ENCODE data around the gene TMEM38B. TPM values are rescaled to one million over a fixed set of nuclear protein-coding genes. Genes with fewer than 3 reads are reported as not detected.

Gene TMEM38B
- total RNA-seq, 2 experiments from 2014 or later, result 9.9 to 17.9 TPM

DNA sequence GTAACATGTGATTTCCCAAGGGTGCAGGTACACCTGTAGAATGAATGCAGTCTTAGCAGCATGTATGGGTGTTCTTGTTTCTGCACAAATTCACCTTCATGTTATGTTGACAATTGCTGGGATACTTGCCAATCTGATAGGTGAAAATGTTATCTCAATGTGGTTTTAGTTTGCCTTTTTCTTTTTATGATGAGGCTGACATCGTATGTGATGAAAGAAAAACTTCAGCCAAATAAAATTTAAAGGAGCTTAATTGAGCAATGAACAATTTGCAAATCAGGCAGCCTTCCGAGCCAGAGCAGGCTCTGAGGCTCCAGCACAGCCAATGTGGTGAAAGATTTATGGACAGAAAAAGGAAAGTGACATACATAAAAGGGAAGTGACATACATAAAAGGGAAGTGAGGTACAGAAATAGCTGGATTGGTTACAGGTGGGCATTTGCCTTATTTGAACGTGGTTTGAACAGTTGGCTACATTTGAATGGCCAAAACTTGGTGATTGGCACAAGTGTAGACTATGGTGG lies 21.6 kb upstream of the TMEM38B start:
- H3K9me3 Mint-ChIP-seq (ENCODE audit: low read depth), result no peaks in the 10 kb centered on the region

GRCh38 chr9:105673850-105674387 lies 20.4 kb upstream of the TMEM38B start:
- Mint-ChIP-seq H3K4me3 (no peak overlapping the region), H3K27me3 (peaks cover 11% of the 10 kb centered on the region), H3K36me3 (no peaks in the 10 kb centered on the region), H3K4me1 (no peaks in the 10 kb centered on the region), H3K9me3 (ENCODE audit: low read depth) (no peaks in the 10 kb centered on the region), H3K27ac (no peak overlapping the region)
- CTCF ChIA-PET, result interaction anchor here (1.7 kb wide), 1 partner anchor 42 kb away, joined by 4 read pairs; no protein-coding TSS in a partner anchor
- DNase-seq (no peak), ATAC-seq (no peak)

More for the DNA sequence above, 21.6 kb upstream of the TMEM38B start:
- no peaks in the 10 kb centered on the region for H3K36me3 Mint-ChIP-seq
- no peak overlapping the region for H3K27ac Mint-ChIP-seq
- H3K27me3 Mint-ChIP-seq, result peaks cover 15% of the 10 kb centered on the region
- H3K4me1 Mint-ChIP-seq, result no peaks in the 10 kb centered on the region
- CTCF ChIA-PET, result interaction anchor here (1.7 kb wide), 1 partner anchor 43 kb away, joined by 4 read pairs; no protein-coding TSS in a partner anchor
- no peak overlapping the region for H3K4me3 Mint-ChIP-seq
- no peak for ATAC-seq
- no peak for DNase-seq

DNA sequence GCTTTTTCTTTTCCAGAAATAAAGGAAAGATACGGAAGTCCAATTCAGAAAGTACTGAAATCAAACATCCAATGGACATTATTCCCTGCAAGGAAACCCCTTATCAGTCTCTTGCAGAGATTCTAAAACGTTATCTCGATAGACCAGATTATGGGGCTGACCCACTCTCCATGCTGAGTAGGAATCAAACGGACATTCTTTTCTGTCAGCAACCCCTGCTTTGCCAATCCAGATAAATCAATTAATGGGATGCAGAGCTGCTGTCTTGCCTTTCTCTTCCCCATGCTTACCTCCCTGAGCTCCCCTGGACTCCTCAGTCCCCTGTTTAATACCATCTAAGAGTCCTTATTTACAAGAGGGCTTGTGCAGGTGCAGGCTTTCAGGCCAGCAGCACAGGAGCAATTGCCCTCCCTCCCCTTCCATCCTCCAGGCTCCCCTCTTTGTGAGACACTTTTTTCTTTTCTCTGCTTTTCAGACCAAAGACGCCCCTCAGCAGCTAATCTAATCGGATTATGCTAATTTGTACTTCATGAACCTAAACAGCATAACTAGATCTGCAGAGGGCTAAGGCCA lies 17.9 kb upstream of the TMEM38B start:
- Mint-ChIP-seq H3K27ac (no peak overlapping the region), H3K27me3 (peaks cover 4% of the 10 kb centered on the region), H3K36me3 (no peaks in the 10 kb centered on the region), H3K4me3 (no peak overlapping the region), H3K9me3 (ENCODE audit: low read depth) (no peaks in the 10 kb centered on the region), H3K4me1 (no peaks in the 10 kb centered on the region)
- ATAC-seq (no peak), DNase-seq (no peak)
- CTCF ChIA-PET, result no interaction called here

- Mint-ChIP-seq H3K27me3 (peaks cover 4% of the 10 kb centered on the region), H3K9me3 (ENCODE audit: low read depth) (no peaks in the 10 kb centered on the region), H3K4me3 (no peak overlapping the region), H3K4me1 (no peaks in the 10 kb centered on the region), H3K36me3 (no peaks in the 10 kb centered on the region), H3K27ac (no peak overlapping the region)
- ATAC-seq, result no peak
- DNase-seq, result no peak
- CTCF ChIA-PET, result no interaction called here
These were observed 16.2 kb upstream of the TMEM38B start for GRCh38 chr9:105678163-105678562.

GRCh38 chr9:105678781-105679180 lies 15.6 kb upstream of the TMEM38B start:
- Mint-ChIP-seq H3K4me3 (no peak overlapping the region), H3K9me3 (ENCODE audit: low read depth) (no peaks in the 10 kb centered on the region), H3K27ac (no peak overlapping the region), H3K4me1 (no peaks in the 10 kb centered on the region), H3K36me3 (no peaks in the 10 kb centered on the region), H3K27me3 (peaks cover 4% of the 10 kb centered on the region)
- CTCF ChIA-PET, result no interaction called here
- ATAC-seq (no peak), DNase-seq (no peak)

GRCh38 chr9:105679257-105680022 lies 14.9 kb upstream of the TMEM38B start:
- H3K27me3 Mint-ChIP-seq, result peaks cover 4% of the 10 kb centered on the region

DNA sequence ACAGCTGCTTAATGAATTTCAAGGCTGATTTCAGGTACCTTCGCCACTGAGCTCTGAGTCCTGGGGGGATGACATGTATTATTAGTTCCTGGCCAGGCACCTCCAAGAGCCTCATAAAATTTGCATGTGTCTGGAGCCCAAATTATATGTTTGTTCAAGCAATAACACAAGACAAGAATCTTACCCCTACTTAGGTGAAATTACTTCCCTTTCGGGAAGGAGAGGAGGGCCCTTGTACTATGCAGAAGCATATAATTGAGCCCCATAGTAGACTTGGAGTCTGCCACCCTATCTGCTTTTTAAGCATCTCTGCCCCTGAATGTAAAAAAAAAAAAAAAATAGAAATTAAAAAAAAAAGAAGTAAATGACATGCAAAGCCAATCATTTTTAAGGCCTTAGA lies 13.0 kb upstream of the TMEM38B start:
- CTCF ChIA-PET, result no interaction called here
- no peaks in the 10 kb centered on the region for H3K36me3 Mint-ChIP-seq
- ATAC-seq (no peak), DNase-seq (no peak)
- no peak overlapping the region for H3K4me3 Mint-ChIP-seq
- no peaks in the 10 kb centered on the region for H3K9me3 Mint-ChIP-seq (ENCODE audit: low read depth)
- H3K4me1 Mint-ChIP-seq, result no peaks in the 10 kb centered on the region
- peaks cover 4% of the 10 kb centered on the region for H3K27me3 Mint-ChIP-seq
- H3K27ac Mint-ChIP-seq, result no peak overlapping the region

More at GRCh38 chr9:105679257-105680022, 14.9 kb upstream of the TMEM38B start:
- H3K27ac Mint-ChIP-seq, result no peak overlapping the region
- DNase-seq (no peak), ATAC-seq (no peak)
- H3K4me1 Mint-ChIP-seq, result no peaks in the 10 kb centered on the region
- H3K4me3 Mint-ChIP-seq, result no peak overlapping the region
- H3K9me3 Mint-ChIP-seq (ENCODE audit: low read depth), result no peaks in the 10 kb centered on the region
- no peaks in the 10 kb centered on the region for H3K36me3 Mint-ChIP-seq
- CTCF ChIA-PET, result no interaction called here

DNA sequence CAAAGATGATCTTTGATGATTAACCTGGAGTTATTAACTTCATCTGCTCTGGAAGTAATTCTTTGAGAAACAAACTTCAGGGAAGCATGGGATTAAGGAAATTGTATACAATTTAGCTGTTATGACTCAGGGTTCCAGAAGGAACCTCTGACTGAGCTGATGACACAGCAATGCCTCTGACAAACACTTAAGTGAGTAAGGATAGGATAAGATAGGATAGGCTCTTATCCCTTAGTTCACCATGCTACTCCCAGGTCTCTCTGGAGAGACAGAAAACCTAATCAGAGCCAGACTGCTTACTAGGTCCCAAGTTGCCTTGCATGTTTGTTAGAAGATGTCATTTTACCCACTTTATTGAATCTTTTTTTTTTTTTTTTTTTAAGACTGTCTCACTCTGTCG lies 12.6 kb upstream of the TMEM38B start:
- no peak overlapping the region for H3K4me3 Mint-ChIP-seq
- no peaks in the 10 kb centered on the region for H3K4me1 Mint-ChIP-seq
- no peak overlapping the region for H3K27ac Mint-ChIP-seq
- DNase-seq (no peak), ATAC-seq (no peak)
- CTCF ChIA-PET, result no interaction called here
- peaks cover 4% of the 10 kb centered on the region for H3K27me3 Mint-ChIP-seq
- no peaks in the 10 kb centered on the region for H3K9me3 Mint-ChIP-seq (ENCODE audit: low read depth)
- no peaks in the 10 kb centered on the region for H3K36me3 Mint-ChIP-seq

- Mint-ChIP-seq H3K27me3 (peaks cover 12% of the 10 kb centered on the region), H3K4me1 (no peaks in the 10 kb centered on the region), H3K9me3 (ENCODE audit: low read depth) (no peaks in the 10 kb centered on the region), H3K4me3 (no peak overlapping the region), H3K36me3 (no peaks in the 10 kb centered on the region), H3K27ac (no peak overlapping the region)
- no peak for DNase-seq
- ATAC-seq, result no peak
- CTCF ChIA-PET, result no interaction called here
These were observed 10.6 kb upstream of the TMEM38B start for GRCh38 chr9:105683688-105684275.

GRCh38 chr9:105686936-105687335 lies 7.4 kb upstream of the TMEM38B start:
- no peak for ATAC-seq
- CTCF ChIA-PET, result no interaction called here
- H3K27ac Mint-ChIP-seq, result no peak overlapping the region

GRCh38 chr9:105690742-105691141 lies 3.6 kb upstream of the TMEM38B start:
- CTCF ChIA-PET, result no interaction called here
- no peaks in the 10 kb centered on the region for H3K9me3 Mint-ChIP-seq (ENCODE audit: low read depth)

More at GRCh38 chr9:105686936-105687335, 7.4 kb upstream of the TMEM38B start:
- no peak for DNase-seq
- Mint-ChIP-seq H3K36me3 (no peaks in the 10 kb centered on the region), H3K27me3 (peaks cover 25% of the 10 kb centered on the region), H3K4me3 (no peak overlapping the region), H3K4me1 (no peaks in the 10 kb centered on the region), H3K9me3 (ENCODE audit: low read depth) (no peaks in the 10 kb centered on the region)

GRCh38 chr9:105693435-105694189 lies 729 bp upstream of the TMEM38B start:
- Mint-ChIP-seq H3K4me3 (peak overlapping the region; percentile 84), H3K4me1 (peaks cover 15% of the 10 kb centered on the region), H3K27ac (peak overlapping the region; percentile 47), H3K27me3 (peaks cover 26% of the 10 kb centered on the region), H3K9me3 (ENCODE audit: low read depth) (no peaks in the 10 kb centered on the region), H3K36me3 (no peaks in the 10 kb centered on the region)
- ATAC-seq, result peak; percentile 4
- CTCF ChIA-PET, result interaction anchor here (0.8 to 3.4 kb wide), 3 partner anchors 24 to 37 kb away, joined by 3 to 14 read pairs (median 5); no protein-coding TSS in a partner anchor
- DNase-seq, result no peak

More at GRCh38 chr9:105690742-105691141, 3.6 kb upstream of the TMEM38B start:
- ATAC-seq (no peak), DNase-seq (no peak)
- Mint-ChIP-seq H3K36me3 (no peaks in the 10 kb centered on the region), H3K4me1 (peaks cover 13% of the 10 kb centered on the region), H3K4me3 (no peak overlapping the region), H3K27ac (no peak overlapping the region), H3K27me3 (peaks cover 38% of the 10 kb centered on the region)
